Measurements from ENCODE around the gene MPP4.
"Not testable (repeated sequence)": the region's sequence is repeated elsewhere in the genome, so short reads cannot be mapped to it uniquely, and the experiment has no call there.

MPP4 gene

GRCh38 chr2:201671205-201671604 is 27.2 kb downstream of the MPP4 start:
- DNase-seq: not testable (repeated sequence)

- no peak for DNase-seq
Measured at GRCh38 chr2:201669865-201670264, 28.6 kb downstream of the MPP4 start.

GRCh38 chr2:201668402-201668910 is 30.0 kb downstream of the MPP4 start:
- DNase-seq: no peak

- no peak for DNase-seq
Measured at GRCh38 chr2:201664334-201664733, 34.1 kb downstream of the MPP4 start.

GRCh38 chr2:201661366-201661765 is 37.1 kb downstream of the MPP4 start:
- DNase-seq: no peak

GRCh38 chr2:201660293-201660895 is 38.0 kb downstream of the MPP4 start:
- no peak for DNase-seq

- no peak for DNase-seq
Measured at GRCh38 chr2:201656740-201657139, 41.7 kb downstream of the MPP4 start.

GRCh38 chr2:201656102-201656501 is 42.3 kb downstream of the MPP4 start:
- no peak for DNase-seq

GRCh38 chr2:201654616-201655384 is 43.6 kb downstream of the MPP4 start:
- no peak for DNase-seq

- no peak for DNase-seq
Measured at GRCh38 chr2:201653221-201653620, 45.2 kb downstream of the MPP4 start.

GRCh38 chr2:201649442-201649841 is 49.0 kb downstream of the MPP4 start:
- DNase-seq: no peak

- no peak for DNase-seq
Measured at GRCh38 chr2:201647431-201647830, 51.0 kb downstream of the MPP4 start.

- no peak for DNase-seq
Measured at GRCh38 chr2:201644001-201644400, 54.4 kb downstream of the MPP4 start.

- no peak for DNase-seq
Measured at GRCh38 chr2:201643216-201643890, 55.1 kb downstream of the MPP4 start, which contains the start of gene TMEM237. Gene TMEM237, minus strand, starts transcription at chr2:201643503. Its CDS starts 103 bp downstream, at chr2:201643400.

- no peak for DNase-seq
Measured at GRCh38 chr2:201642579-201643215, 55.7 kb downstream of the MPP4 start.

GRCh38 chr2:201642086-201642578 is 56.3 kb downstream of the MPP4 start:
- no peak for DNase-seq

- DNase-seq: no peak
Measured at GRCh38 chr2:201639205-201639604, 59.2 kb downstream of the MPP4 start.

- DNase-seq: no peak
Measured at GRCh38 chr2:201638326-201638725, 60.1 kb downstream of the MPP4 start.

- DNase-seq: no peak
Measured at GRCh38 chr2:201633661-201634249, 64.7 kb downstream of the MPP4 start.

GRCh38 chr2:201631041-201631440 is 67.4 kb downstream of the MPP4 start:
- no peak for DNase-seq

- DNase-seq: no peak
Measured at GRCh38 chr2:201630577-201630976, 67.9 kb downstream of the MPP4 start.

- no peak for DNase-seq
Measured at GRCh38 chr2:201628545-201628944, 69.9 kb downstream of the MPP4 start.
